HEK293 (cell line): Measurements from ENCODE around the gene SULT2B1.

Experiments
- CTCF ChIP-seq: fragments of 450-650 bp; formaldehyde crosslinking; IDR thresholded peaks from 2 replicates; pipeline ENCODE4 v1.5.1; 2016; ENCODE audit warnings: missing biosample characterization, missing genetic modification characterization
- GLI4 ChIP-seq: fragments of 450-650 bp; formaldehyde crosslinking; IDR thresholded peaks from 2 replicates; pipeline ENCODE4 v1.5.1; 2016; ENCODE audit warnings: missing biosample characterization, missing genetic modification characterization
- SALL2 ChIP-seq: fragments of 450-650 bp; formaldehyde crosslinking; IDR thresholded peaks from 2 replicates; pipeline ENCODE4 v1.5.0; 2017; ENCODE audit warnings: missing biosample characterization, mild to moderate bottlenecking, missing genetic modification characterization, borderline replicate concordance
- SCRT2 ChIP-seq: fragments of 450-650 bp; formaldehyde crosslinking; IDR thresholded peaks from 2 replicates; pipeline ENCODE4 v1.5.1; 2016; ENCODE audit warnings: missing biosample characterization, missing genetic modification characterization
- ZBTB49 ChIP-seq: fragments of 450-650 bp; formaldehyde crosslinking; IDR thresholded peaks from 2 replicates; pipeline ENCODE4 v1.5.1; 2016; ENCODE audit warnings: missing biosample characterization, missing genetic modification characterization, low read depth
- ZFP3 ChIP-seq: fragments of 450-650 bp; formaldehyde crosslinking; IDR thresholded peaks from 2 replicates; pipeline ENCODE4 v1.5.1; 2016; ENCODE audit warnings: low read depth, missing biosample characterization, missing genetic modification characterization
- ZNF132 ChIP-seq: fragments of 450-650 bp; formaldehyde crosslinking; IDR thresholded peaks from 2 replicates; pipeline ENCODE4 v1.5.1; 2017; ENCODE audit warnings: missing biosample characterization, missing genetic modification characterization, borderline replicate concordance
- ZNF169 ChIP-seq: fragments of 450-650 bp; formaldehyde crosslinking; IDR thresholded peaks from 2 replicates; pipeline ENCODE4 v1.5.1; 2016; ENCODE audit warnings: missing biosample characterization, missing genetic modification characterization
- ZNF174 ChIP-seq: fragments of 450-650 bp; formaldehyde crosslinking; IDR thresholded peaks from 2 replicates; pipeline ENCODE4 v1.5.0; 2017; ENCODE audit warnings: missing biosample characterization, mild to moderate bottlenecking, missing genetic modification characterization
- ZNF335 ChIP-seq: fragments of 450-650 bp; formaldehyde crosslinking; conservative IDR thresholded peaks from 2 replicates; pipeline ENCODE4 v1.5.1; 2016; ENCODE audit warnings: missing biosample characterization, missing genetic modification characterization
- ZNF350 ChIP-seq: fragments of 450-650 bp; formaldehyde crosslinking; IDR thresholded peaks from 2 replicates; pipeline ENCODE4 v1.5.0; 2017; ENCODE audit warnings: missing biosample characterization, mild to moderate bottlenecking, missing genetic modification characterization
- ZNF529 ChIP-seq: fragments of 450-650 bp; formaldehyde crosslinking; IDR thresholded peaks from 2 replicates; pipeline ENCODE4 v1.5.1; 2017; ENCODE audit warnings: missing genetic modification characterization, missing biosample characterization; ENCODE audit not compliant: insufficient replicate concordance
- ZNF530 ChIP-seq: fragments of 450-650 bp; formaldehyde crosslinking; IDR thresholded peaks from 2 replicates; pipeline ENCODE4 v1.5.1; 2016; ENCODE audit warnings: low read depth, missing biosample characterization, missing genetic modification characterization
- TF ChIP-seq, protein P1 (sequence below): fragments of 450-650 bp; formaldehyde crosslinking; IDR thresholded peaks from 2 replicates; pipeline ENCODE4 v1.5.0; 2017; ENCODE audit warnings: missing biosample characterization, missing genetic modification characterization, borderline replicate concordance

DNA sequence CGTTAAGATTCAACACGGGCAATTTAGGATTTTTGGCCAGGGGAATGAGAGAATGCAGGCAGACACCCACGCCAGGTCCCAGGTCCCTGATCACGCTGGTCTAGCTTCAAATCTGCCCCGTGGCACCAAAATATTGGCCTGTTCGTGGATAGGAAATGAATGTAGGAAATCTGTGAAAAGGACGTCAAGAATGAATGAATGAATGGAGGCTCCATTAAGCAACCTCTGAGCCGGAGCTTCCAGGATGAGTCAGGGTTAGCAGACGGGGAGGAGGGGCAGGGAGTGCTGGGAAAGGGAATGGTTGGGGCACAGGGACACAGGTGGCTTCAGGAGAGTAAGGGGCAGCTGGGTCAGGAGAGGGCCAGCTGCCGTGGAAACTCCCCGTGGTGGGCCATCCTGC is 4.2 kb downstream of the SULT2B1 start:
- TF ChIP-seq ZNF132 (tag by site-specific recombination) (no peak), SALL2 (no peak), ZFP3 (tag by site-specific recombination) (no peak), ZNF350 (tag by site-specific recombination) (no peak), CTCF (tag by site-specific recombination) (no peak), ZNF174 (tag by site-specific recombination) (no peak), ZBTB49 (tag by site-specific recombination) (no peak), ZNF335 (tag by site-specific recombination) (no peak), ZNF529 (tag by site-specific recombination) (no peak), SCRT2 (tag by site-specific recombination) (no peak), ZNF169 (tag by site-specific recombination) (no peak), GLI4 (tag by site-specific recombination) (no peak), ZNF530 (tag by site-specific recombination) (no peak)
- TF ChIP-seq, protein P1, sequence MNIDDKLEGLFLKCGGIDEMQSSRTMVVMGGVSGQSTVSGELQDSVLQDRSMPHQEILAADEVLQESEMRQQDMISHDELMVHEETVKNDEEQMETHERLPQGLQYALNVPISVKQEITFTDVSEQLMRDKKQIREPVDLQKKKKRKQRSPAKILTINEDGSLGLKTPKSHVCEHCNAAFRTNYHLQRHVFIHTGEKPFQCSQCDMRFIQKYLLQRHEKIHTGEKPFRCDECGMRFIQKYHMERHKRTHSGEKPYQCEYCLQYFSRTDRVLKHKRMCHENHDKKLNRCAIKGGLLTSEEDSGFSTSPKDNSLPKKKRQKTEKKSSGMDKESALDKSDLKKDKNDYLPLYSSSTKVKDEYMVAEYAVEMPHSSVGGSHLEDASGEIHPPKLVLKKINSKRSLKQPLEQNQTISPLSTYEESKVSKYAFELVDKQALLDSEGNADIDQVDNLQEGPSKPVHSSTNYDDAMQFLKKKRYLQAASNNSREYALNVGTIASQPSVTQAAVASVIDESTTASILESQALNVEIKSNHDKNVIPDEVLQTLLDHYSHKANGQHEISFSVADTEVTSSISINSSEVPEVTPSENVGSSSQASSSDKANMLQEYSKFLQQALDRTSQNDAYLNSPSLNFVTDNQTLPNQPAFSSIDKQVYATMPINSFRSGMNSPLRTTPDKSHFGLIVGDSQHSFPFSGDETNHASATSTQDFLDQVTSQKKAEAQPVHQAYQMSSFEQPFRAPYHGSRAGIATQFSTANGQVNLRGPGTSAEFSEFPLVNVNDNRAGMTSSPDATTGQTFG, result no peak
